Upper lobe of right lung (tissue), 1 donor: Measurements from ENCODE around the gene ELL. TPM values are rescaled to one million over a fixed set of nuclear protein-coding genes. Genes with fewer than 3 reads are reported as not detected.

Experiments
- ATAC-seq: fragments of 200-7000 bp; cut with Tn5 transposase; one replicate; pipeline ENCODE4 v1.9.1; 2020; ENCODE audit warnings: mild to moderate bottlenecking, moderate library complexity
- DNase-seq: peaks from one replicate; pipeline ENCODE4 v3.0.0-alpha.2; 2020
- H3K27ac ChIP-seq: fragments of 200-600 bp; one replicate; pipeline ENCODE4 v1.8.0; 2022
- H3K27me3 ChIP-seq: fragments of 200-600 bp; one replicate; pipeline ENCODE4 v1.8.0; 2022; ENCODE audit warnings: mild to moderate bottlenecking
- H3K36me3 ChIP-seq: fragments of 200-600 bp; one replicate; pipeline ENCODE4 v1.8.0; 2022
- H3K4me1 ChIP-seq: fragments of 200-600 bp; one replicate; pipeline ENCODE4 v1.8.0; 2022
- H3K4me3 ChIP-seq: fragments of 200-600 bp; one replicate; pipeline ENCODE4 v1.8.0; 2022; ENCODE audit warnings: mild to moderate bottlenecking
- H3K9me3 ChIP-seq: fragments of 200-600 bp; one replicate; pipeline ENCODE4 v1.8.0; 2022
- CTCF ChIP-seq: fragments of 200-600 bp; IDR thresholded peaks from one replicate; pipeline ENCODE4 v1.8.0; 2022; ENCODE audit warnings: antibody characterized with exemption
- intact Hi-C: fragments of 100-400 bp; cut with DNase I; formaldehyde crosslinking; loops from one replicate; pipeline ENCODE4 v1.11.0; 2022
- total RNA-seq: library from RNA; stranded (reverse); fragmentation: NEBNext Ultra II Directional; extraction: Animal tissue kit (Norgen Biotek cat#: 25700); gene quantifications from one replicate; pipeline ENCODE4 v1.2.1, GENCODE V29; 2021
- donor health status: DM: no; HTN: yes; CAD: no; lungs with severe emphysema.

The ELL gene
- total RNA-seq, 1 donor from 2014 or later: 17.7 TPM

- DNase-seq (no peak), ATAC-seq (no peak)
- TF ChIP-seq CTCF: no peak
- Histone ChIP-seq H3K9me3 (no peaks in the 10 kb centered on the region), H3K27ac (peak overlapping the region; percentile 32), H3K27me3 (no peaks in the 10 kb centered on the region), H3K4me3 (no peak overlapping the region), H3K36me3 (peaks cover 46% of the 10 kb centered on the region), H3K4me1 (peaks cover 32% of the 10 kb centered on the region)
- intact Hi-C loops: loop anchor here (10.0 kb wide), 1 partner anchor 104 kb away; no protein-coding TSS in a partner anchor
These were observed 61.0 kb downstream of the ELL start for GRCh38 chr19:18460900-18461299.

- H3K27me3 ChIP-seq: no peaks in the 10 kb centered on the region
- TF ChIP-seq CTCF: no peak
- no peak overlapping the region for H3K4me3 ChIP-seq
- peaks cover 34% of the 10 kb centered on the region for H3K36me3 ChIP-seq
- ATAC-seq: no peak
- H3K4me1 ChIP-seq: peaks cover 14% of the 10 kb centered on the region
- H3K9me3 ChIP-seq: no peaks in the 10 kb centered on the region
- intact Hi-C loops: loop anchor here (10.0 kb wide), 1 partner anchor 397 kb away; no protein-coding TSS in a partner anchor
- H3K27ac ChIP-seq: no peak overlapping the region
- DNase-seq: no peak
These were observed 64.2 kb downstream of the ELL start for GRCh38 chr19:18457483-18458331.

GRCh38 chr19:18456974-18457373, 64.9 kb downstream of the ELL start:
- no peak overlapping the region for H3K27ac ChIP-seq
- no peaks in the 10 kb centered on the region for H3K9me3 ChIP-seq
- ATAC-seq: no peak
- H3K36me3 ChIP-seq: peaks cover 36% of the 10 kb centered on the region
- intact Hi-C loops: loop anchor here (10.0 kb wide), 1 partner anchor 398 kb away; no protein-coding TSS in a partner anchor
- no peak for DNase-seq
- H3K27me3 ChIP-seq: no peaks in the 10 kb centered on the region
- H3K4me3 ChIP-seq: no peak overlapping the region
- TF ChIP-seq CTCF: no peak
- peaks cover 14% of the 10 kb centered on the region for H3K4me1 ChIP-seq

GRCh38 chr19:18456279-18456678, 65.6 kb downstream of the ELL start:
- Histone ChIP-seq H3K36me3 (peaks cover 38% of the 10 kb centered on the region), H3K27me3 (no peaks in the 10 kb centered on the region), H3K4me1 (peaks cover 14% of the 10 kb centered on the region), H3K9me3 (no peaks in the 10 kb centered on the region), H3K4me3 (no peak overlapping the region), H3K27ac (no peak overlapping the region)
- no peak for ATAC-seq
- TF ChIP-seq CTCF: no peak
- intact Hi-C loops: loop anchor here (10.0 kb wide), 1 partner anchor 399 kb away; no protein-coding TSS in a partner anchor
- DNase-seq: no peak

- Histone ChIP-seq H3K27ac (no peak overlapping the region), H3K27me3 (no peaks in the 10 kb centered on the region), H3K9me3 (no peaks in the 10 kb centered on the region), H3K4me1 (peaks cover 4% of the 10 kb centered on the region), H3K36me3 (peaks cover 52% of the 10 kb centered on the region), H3K4me3 (no peak overlapping the region)
- ATAC-seq (no peak), DNase-seq (no peak)
- no peak for TF ChIP-seq CTCF
- intact Hi-C loops: loop anchor here (10.0 kb wide), 1 partner anchor 401 kb away; no protein-coding TSS in a partner anchor
These were observed 68.4 kb downstream of the ELL start for GRCh38 chr19:18453269-18454024.
